GM23338 (cell line): ENCODE measurements around the gene PARD3. TPM values are rescaled to one million over a fixed set of nuclear protein-coding genes. Genes with fewer than 3 reads are reported as not detected.

ENCODE experiments used
- ATAC-seq: fragments of 200-7000 bp; cut with Tn5 transposase; 3 replicates; pipeline ENCODE4 v1.9.1; 2020
- DNase-seq: peaks from one replicate; pipeline ENCODE4 v3.0.0-alpha.2; 2015; ENCODE audit warnings: low spot score
- H2AFZ ChIP-seq: fragments of 200-600 bp; sonication (generic); 2 replicates; pipeline ENCODE4 v1.8.0; 2016; ENCODE audit warnings: antibody characterized with exemption, mild to moderate bottlenecking, moderate library complexity
- H3F3A ChIP-seq: fragments of 200-600 bp; sonication (generic); replicated peaks from 2 replicates; pipeline ENCODE4 v1.8.0; 2017; ENCODE audit warnings: antibody characterized with exemption, mixed run types, low read depth
- H3K27ac ChIP-seq: fragments of 200-600 bp; sonication (generic); 2 replicates; pipeline ENCODE4 v1.6.1; 2016; ENCODE audit warnings: low read depth
- H3K27me3 ChIP-seq: fragments of 200-600 bp; sonication (generic); 2 replicates; pipeline ENCODE4 v1.8.0; 2016; ENCODE audit warnings: mild to moderate bottlenecking, mixed run types, moderate library complexity; ENCODE audit not compliant: insufficient read depth
- H3K36me3 ChIP-seq: fragments of 200-600 bp; sonication (generic); 2 replicates; pipeline ENCODE4 v1.8.0; 2016; ENCODE audit warnings: mild to moderate bottlenecking; ENCODE audit not compliant: insufficient read depth
- H3K4me1 ChIP-seq: fragments of 200-600 bp; sonication (generic); 2 replicates; pipeline ENCODE4 v1.8.0; 2016; ENCODE audit warnings: mild to moderate bottlenecking, moderate library complexity; ENCODE audit not compliant: insufficient read depth
- H3K4me2 ChIP-seq: fragments of 200-600 bp; sonication (generic); 2 replicates; pipeline ENCODE4 v1.7.1; 2017; ENCODE audit warnings: mixed run types
- H3K4me3 ChIP-seq: fragments of 200-600 bp; sonication (generic); 2 replicates; pipeline ENCODE4 v1.6.1; 2016; ENCODE audit warnings: mixed run types
- H3K79me2 ChIP-seq: fragments of 200-600 bp; sonication (generic); replicated peaks from 2 replicates; pipeline ENCODE4 v1.8.0; 2017; ENCODE audit warnings: mild to moderate bottlenecking; ENCODE audit not compliant: insufficient read depth
- H3K9me2 ChIP-seq: fragments of 200-600 bp; sonication (generic); 2 replicates; pipeline ENCODE4 v1.8.0; 2017; ENCODE audit not compliant: insufficient read depth
- H4K20me1 ChIP-seq: fragments of 200-600 bp; sonication (generic); replicated peaks from 2 replicates; pipeline ENCODE4 v1.8.0; 2017; ENCODE audit warnings: mild to moderate bottlenecking; ENCODE audit not compliant: insufficient read depth
- H3K27ac Mint-ChIP-seq: 2 replicates; pipeline ENCODE4 v1.8.0; 2020; ENCODE audit warnings: inconsistent platforms, mild to moderate bottlenecking, moderate library complexity, mixed read lengths
- H3K27me3 Mint-ChIP-seq: 3 replicates; pipeline ENCODE4 v1.8.0; 2022; ENCODE audit warnings: low read depth, mild to moderate bottlenecking, moderate library complexity, mixed read lengths, inconsistent platforms; ENCODE audit not compliant: insufficient read depth, poor library complexity
- H3K36me3 Mint-ChIP-seq: 3 replicates; pipeline ENCODE4 v1.8.0; 2021; ENCODE audit warnings: low read depth, mild to moderate bottlenecking, inconsistent platforms, moderate library complexity, mixed read lengths
- H3K4me1 Mint-ChIP-seq: 3 replicates; pipeline ENCODE4 v1.8.0; 2020; ENCODE audit warnings: mild to moderate bottlenecking, inconsistent platforms, mixed read lengths
- H3K4me3 Mint-ChIP-seq: 3 replicates; pipeline ENCODE4 v1.8.0; 2021; ENCODE audit warnings: moderate library complexity, mild to moderate bottlenecking, inconsistent platforms, mixed read lengths
- H3K9me3 Mint-ChIP-seq: 3 replicates; pipeline ENCODE4 v1.8.0; 2020; ENCODE audit warnings: moderate library complexity, mild to moderate bottlenecking, inconsistent platforms, mixed read lengths
- CREB1 ChIP-seq: fragments of 250-450 bp; sonication (Bioruptor Pico); IDR thresholded peaks from 2 replicates; pipeline ENCODE4 v1.5.0; 2020; ENCODE audit warnings: low read depth, mild to moderate bottlenecking, moderate library complexity
- CTCF ChIP-seq, 2 experiments: fragments of 200-600 bp in 1 of 2; sonication (generic) in 1 of 2; conservative IDR thresholded peaks; 2 replicates each; pipeline versions ENCODE4 v1.5.1 to v1.6.1; 2016 to 2017; ENCODE audit warnings: antibody characterized with exemption in 2 of 2, low read depth in 2 of 2, mild to moderate bottlenecking in 2 of 2, moderate library complexity in 1 of 2
- EZH2phosphoT487 ChIP-seq: fragments of 200-600 bp; sonication (generic); IDR thresholded peaks from one replicate; pipeline ENCODE4 v1.8.1; 2018; ENCODE audit warnings: antibody characterized with exemption; ENCODE audit not compliant: unreplicated experiment
- POLR2AphosphoS5 ChIP-seq: IDR thresholded peaks from 2 replicates; pipeline ENCODE4 v1.6.1; 2016; ENCODE audit warnings: antibody characterized with exemption, low read depth
- ZNF462 ChIP-seq: fragments of 250-450 bp; sonication (Bioruptor Pico); IDR thresholded peaks from 2 replicates; pipeline ENCODE4 v1.5.0; 2020; ENCODE audit warnings: mild to moderate bottlenecking, moderate library complexity
- polyA plus RNA-seq: library from polyadenylated mRNA; unstranded; fragments of >200 nt; fragmentation: Nextera tagmentation; extraction: Ambion mirVana; gene quantifications from 2 replicates; pipeline ENCODE4 v1.2.1, GENCODE V29; 2016
- total RNA-seq: library from RNA; depleted of rRNA; stranded (reverse); fragments of >200 nt; shearing (Covaris generic); gene quantifications from 2 replicates; pipeline ENCODE4 v1.2.3, GENCODE V29; 2014

PARD3 gene
- total and polyA plus RNA-seq, 2 experiments from 2014 or later = 30.2 to 51.4 TPM

- Histone ChIP-seq H3K9me2 (no peaks in the 10 kb centered on the region), H3K4me2 (no peak overlapping the region), H3K4me1 (no peaks in the 10 kb centered on the region), H3K36me3 (no peaks in the 10 kb centered on the region), H2AFZ (no peak overlapping the region), H3K27me3 (no peaks in the 10 kb centered on the region), H3K79me2 (no peaks in the 10 kb centered on the region), H3F3A (no peaks in the 10 kb centered on the region), H3K4me3 (no peak overlapping the region), H3K27ac (no peak overlapping the region), H4K20me1 (no peaks in the 10 kb centered on the region)
- ATAC-seq = no peak
- DNase-seq = peak; percentile 38
- Mint-ChIP-seq H3K27ac (no peak overlapping the region), H3K27me3 (peaks cover 2% of the 10 kb centered on the region), H3K4me1 (peaks cover 10% of the 10 kb centered on the region), H3K36me3 (peaks cover 16% of the 10 kb centered on the region; the same call in 2 of the 3 replicates), H3K9me3 (peaks cover 5% of the 10 kb centered on the region; the same call in 2 of the 3 replicates), H3K4me3 (no peak overlapping the region)
- TF ChIP-seq ZNF462 (no peak), POLR2AphosphoS5 (no peak), CTCF (conservative IDR thresholded peaks at IDR 0.05; ENCODE audit: low read depth in 2 of 2) (peak; percentile 34 to 39), EZH2phosphoT487 (no peak), CREB1 (CRISPR knock-in tag) (no peak)
Observed at GRCh38 chr10:34262985-34263384, 552.1 kb downstream of the PARD3 start.
